ENCODE measurements around the gene ASB3. TPM values are rescaled to one million over a fixed set of nuclear protein-coding genes. Genes with fewer than 3 reads are reported as not detected.
A peak's percentile ranks its signal among the peaks of the same experiment; 100 is the strongest.

Gene ASB3
- polyA plus RNA-seq, 1 donor (not counting 4 experiments of a cell fraction or from before 2014, with no cell fraction given), result 16.6 TPM

DNA sequence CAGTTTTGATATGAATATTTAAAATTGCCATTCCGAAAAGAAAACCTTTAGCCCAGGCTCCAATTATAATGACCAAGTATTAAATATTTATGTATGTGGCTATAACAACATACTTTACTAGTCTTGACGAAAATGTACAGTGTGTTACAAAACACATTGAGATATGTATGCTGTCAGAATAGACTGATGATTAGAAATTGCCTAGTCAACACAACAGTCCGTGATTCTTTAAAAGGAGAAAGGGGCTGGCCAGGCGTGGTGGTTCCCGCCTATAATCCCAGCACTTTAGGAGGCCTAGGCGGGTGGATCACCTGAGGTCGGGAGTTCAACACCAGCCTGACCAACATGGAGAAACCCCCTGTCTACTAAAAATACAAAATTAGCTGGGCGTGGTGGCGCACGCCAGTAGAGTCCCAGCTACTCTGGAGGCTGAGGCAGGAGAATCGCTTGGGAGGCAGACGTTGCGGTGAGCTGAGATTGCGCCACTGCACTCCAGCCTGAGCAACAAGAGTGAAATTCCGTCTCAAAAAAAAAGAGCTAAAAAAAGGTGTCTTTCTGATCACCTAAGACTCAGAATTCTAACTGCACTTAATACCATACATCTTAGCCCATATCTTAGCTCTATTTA, 17.3 kb downstream of the ASB3 start:
- no peak for TF ChIP-seq CTCF (optimal IDR thresholded peaks at IDR 0.05 in 1 of 3, IDR thresholded peaks at IDR 0.05 in 1 of 3, conservative IDR thresholded peaks at IDR 0.05 in 1 of 3; ENCODE audit: extremely low read depth in 1 of 3, insufficient read depth in 2 of 3, low read length in 3 of 3)
- TF ChIP-seq EZH2 (IDR thresholded peaks at IDR 0.05; ENCODE audit: low read length), result no peak
- dilution Hi-C loops (cut with MboI; ENCODE audit: extremely low pct_ligation_motif_present, low sequenced_read_pairs), result no loop called here
- peak overlapping the region; percentile 88 for H3K4me2 ChIP-seq (ENCODE audit: control insufficient read depth, extremely low read depth, insufficient read depth, low read depth, low read length)
- H3K27ac ChIP-seq (ENCODE audit: control insufficient read depth, insufficient read depth, low read length), result no peak overlapping the region
- peaks cover 26% of the 10 kb centered on the region for H3K79me2 ChIP-seq (ENCODE audit: control insufficient read depth, insufficient read depth, low read length)
- H3K4me3 ChIP-seq (ENCODE audit: control insufficient read depth in 2 of 3, extremely low read depth in 1 of 3, insufficient read depth in 2 of 3, low read depth in 1 of 3, low read length in 3 of 3), result no peak overlapping the region
- H3K36me3 ChIP-seq (ENCODE audit: control insufficient read depth in 2 of 2, extremely low read depth in 1 of 2, insufficient read depth in 2 of 2, low read length in 2 of 2), result peaks cover 0 to 3% of the 10 kb centered on the region in 2 experiments
- no peaks in the 10 kb centered on the region for H3K9me3 ChIP-seq (ENCODE audit: control insufficient read depth, low read depth, low read length)
- H4K20me1 ChIP-seq (ENCODE audit: control insufficient read depth, extremely low read depth, insufficient read depth, low read length), result no peaks in the 10 kb centered on the region
- H3K9me1 ChIP-seq (ENCODE audit: control insufficient read depth, extremely low read depth, insufficient read depth, low read length), result no peaks in the 10 kb centered on the region
- no peak overlapping the region for H3K9ac ChIP-seq (ENCODE audit: control insufficient read depth, extremely low read depth, insufficient read depth, low read length)
- H3K27me3 ChIP-seq (ENCODE audit: control insufficient read depth, extremely low read depth, insufficient read depth, low read length), result no peaks in the 10 kb centered on the region
- H2AFZ ChIP-seq (ENCODE audit: control insufficient read depth, low read length), result no peak overlapping the region
- FAIRE-seq (no peak), DNase-seq (ENCODE audit: low read depth, low spot score) (no peak)
- H3K4me1 ChIP-seq (ENCODE audit: control insufficient read depth, extremely low read depth, insufficient read depth, low read length), result peaks cover 9% of the 10 kb centered on the region

- no peak for FAIRE-seq
- dilution Hi-C loops (cut with MboI; ENCODE audit: extremely low pct_ligation_motif_present, low sequenced_read_pairs), result no loop called here
- peaks cover 26% of the 10 kb centered on the region for H3K79me2 ChIP-seq (ENCODE audit: control insufficient read depth, insufficient read depth, low read length)
Observed at GRCh38 chr2:53768242-53768542, 18.6 kb downstream of the ASB3 start.

More at GRCh38 chr2:53768242-53768542, 18.6 kb downstream of the ASB3 start:
- Histone ChIP-seq H2AFZ (ENCODE audit: control insufficient read depth, low read length) (peak overlapping the region; percentile 91), H3K9me3 (ENCODE audit: control insufficient read depth, low read depth, low read length) (no peaks in the 10 kb centered on the region), H3K36me3 (ENCODE audit: control insufficient read depth in 2 of 2, extremely low read depth in 1 of 2, insufficient read depth in 2 of 2, low read length in 2 of 2) (no peaks in the 10 kb centered on the region), H4K20me1 (ENCODE audit: control insufficient read depth, extremely low read depth, insufficient read depth, low read length) (no peaks in the 10 kb centered on the region), H3K4me3 (ENCODE audit: control insufficient read depth in 2 of 3, extremely low read depth in 1 of 3, insufficient read depth in 2 of 3, low read depth in 1 of 3, low read length in 3 of 3) (peak overlapping the region; percentile 60 to 92 (median 86)), H3K27ac (ENCODE audit: control insufficient read depth, insufficient read depth, low read length) (peak overlapping the region; percentile 80), H3K27me3 (ENCODE audit: control insufficient read depth, extremely low read depth, insufficient read depth, low read length) (no peaks in the 10 kb centered on the region), H3K9ac (ENCODE audit: control insufficient read depth, extremely low read depth, insufficient read depth, low read length) (peak overlapping the region; percentile 83), H3K4me2 (ENCODE audit: control insufficient read depth, extremely low read depth, insufficient read depth, low read depth, low read length) (peak overlapping the region; percentile 88), H3K9me1 (ENCODE audit: control insufficient read depth, extremely low read depth, insufficient read depth, low read length) (no peaks in the 10 kb centered on the region), H3K4me1 (ENCODE audit: control insufficient read depth, extremely low read depth, insufficient read depth, low read length) (peaks cover 9% of the 10 kb centered on the region)
- TF ChIP-seq EZH2 (IDR thresholded peaks at IDR 0.05; ENCODE audit: low read length) (no peak), CTCF (optimal IDR thresholded peaks at IDR 0.05 in 1 of 3, IDR thresholded peaks at IDR 0.05 in 1 of 3, conservative IDR thresholded peaks at IDR 0.05 in 1 of 3; ENCODE audit: extremely low read depth in 1 of 3, insufficient read depth in 2 of 3, low read length in 3 of 3) (no peak)
- no peak for DNase-seq (ENCODE audit: low read depth, low spot score)

All from keratinocyte (primary cell).